Activated naive CD4-positive, alpha-beta T cell treated with anti-CD3 and anti-CD28 coated beads for 36 hours (primary cell): ENCODE data around the gene NAT9. TPM values are rescaled to one million over a fixed set of nuclear protein-coding genes. Genes with fewer than 3 reads are reported as not detected.

Experiments
- CTCF ChIA-PET: fragments of 350-600 bp; sonication (Branson Sonifier 250); formaldehyde crosslinking; loops from one replicate; lab custom pipeline; 2021; ENCODE audit warnings: antibody characterized with exemption; lab: Charles Lee
- DNase-seq: peaks from one replicate; pipeline ENCODE4 v3.0.0-alpha.2; 2020
- H3K27ac Mint-ChIP-seq: one replicate; pipeline ENCODE4 v1.8.0; 2021; ENCODE audit warnings: mild to moderate bottlenecking, mixed read lengths
- H3K27me3 Mint-ChIP-seq: one replicate; pipeline ENCODE4 v1.8.0; 2021; ENCODE audit warnings: low read depth, mixed read lengths
- H3K36me3 Mint-ChIP-seq: one replicate; pipeline ENCODE4 v1.8.0; 2021; ENCODE audit warnings: low read depth, mixed read lengths
- H3K4me1 Mint-ChIP-seq: one replicate; pipeline ENCODE4 v1.8.0; 2021; ENCODE audit warnings: low read depth, mixed read lengths
- H3K4me3 Mint-ChIP-seq: one replicate; pipeline ENCODE4 v1.8.0; 2021; ENCODE audit warnings: mild to moderate bottlenecking, moderate library complexity, mixed read lengths
- H3K9me3 Mint-ChIP-seq: one replicate; pipeline ENCODE4 v1.8.0; 2021; ENCODE audit warnings: mixed read lengths
- intact Hi-C: fragments of 100-400 bp; cut with micrococcal nuclease; formaldehyde crosslinking; loops from one replicate; pipeline ENCODE4 v1.15.1; 2023
- total RNA-seq, 2 experiments: library from RNA; stranded (reverse); gene quantifications; one replicate each; pipeline ENCODE4 v1.2.3, GENCODE V29; 2021

NAT9 gene
- total RNA-seq, 2 experiments from 2014 or later: 42.1 to 43.9 TPM

- intact Hi-C loops: loop anchor here (10.0 kb wide), 1 partner anchor 458 kb away; the partner anchor contains the start of gene NUP85
- no peak overlapping the region for H3K4me3 Mint-ChIP-seq
- no peak for DNase-seq
- H3K27ac Mint-ChIP-seq: no peak overlapping the region
- H3K27me3 Mint-ChIP-seq: no peaks in the 10 kb centered on the region
- H3K4me1 Mint-ChIP-seq: peaks cover 55% of the 10 kb centered on the region
- H3K36me3 Mint-ChIP-seq: peaks cover 10% of the 10 kb centered on the region
- H3K9me3 Mint-ChIP-seq: no peaks in the 10 kb centered on the region
- CTCF ChIA-PET: interaction anchor here (1.7 to 4.3 kb wide), 12 partner anchors 9 to 215 kb away, joined by 6 to 59 read pairs (median 26); partner anchors contain the start of genes NAT9 and RAB37
Measured at GRCh38 chr17:74746376-74746775, 29.8 kb downstream of the NAT9 start.

GRCh38 chr17:74745548-74746177, 30.5 kb downstream of the NAT9 start:
- Mint-ChIP-seq H3K27me3 (no peaks in the 10 kb centered on the region), H3K9me3 (no peaks in the 10 kb centered on the region), H3K4me1 (peaks cover 57% of the 10 kb centered on the region), H3K27ac (no peak overlapping the region), H3K4me3 (no peak overlapping the region), H3K36me3 (peaks cover 8% of the 10 kb centered on the region)
- intact Hi-C loops: loop anchor here (2.0 to 10.0 kb wide), 3 partner anchors 13 to 459 kb away; partner anchors contain the start of gene NUP85
- CTCF ChIA-PET: interaction anchor here (0.6 to 4.3 kb wide), 17 partner anchors 9 to 339 kb away, joined by 3 to 59 read pairs (median 20); partner anchors contain the start of genes NAT9 and RAB37
- no peak for DNase-seq

DNA sequence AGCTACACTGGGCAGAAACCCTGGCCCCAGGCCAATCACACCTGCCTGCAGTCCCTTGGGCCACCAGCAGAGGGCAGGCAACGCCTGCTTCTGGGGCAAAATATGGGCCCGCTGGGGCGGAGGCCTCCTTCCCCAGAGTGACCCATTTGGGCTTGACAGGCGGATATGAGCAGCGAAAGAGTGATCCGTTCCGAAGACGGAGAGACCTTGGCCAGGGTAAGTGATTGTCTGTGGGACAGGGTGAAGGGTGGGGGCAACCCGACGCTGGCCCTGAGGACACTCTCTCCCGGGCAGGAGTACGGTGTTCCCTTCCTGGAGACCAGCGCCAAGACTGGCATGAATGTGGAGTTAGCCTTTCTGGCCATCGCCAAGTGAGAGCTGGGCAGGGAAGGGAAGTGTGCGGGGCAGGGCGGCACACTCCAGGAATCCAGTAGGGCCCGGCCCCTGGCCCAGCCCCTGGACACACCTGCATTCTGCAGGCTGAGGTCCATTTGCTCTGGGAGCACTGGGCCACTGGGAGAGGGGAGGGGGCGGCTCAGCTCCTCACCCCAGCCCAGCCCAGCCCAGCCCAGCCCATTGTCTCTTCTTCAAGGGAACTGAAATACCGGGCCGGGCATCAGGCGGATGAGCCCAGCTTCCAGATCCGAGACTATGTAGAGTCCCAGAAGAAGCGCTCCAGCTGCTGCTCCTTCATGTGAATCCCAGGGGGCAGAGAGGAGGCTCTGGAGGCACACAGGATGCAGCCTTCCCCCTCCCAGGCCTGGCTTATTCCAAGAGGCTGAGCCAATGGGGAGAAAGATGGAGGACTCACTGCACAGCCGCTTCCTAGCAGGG, 31.2 kb downstream of the NAT9 start:
- Mint-ChIP-seq H3K4me1 (peaks cover 64% of the 10 kb centered on the region), H3K9me3 (no peaks in the 10 kb centered on the region), H3K27ac (no peak overlapping the region), H3K4me3 (no peak overlapping the region), H3K27me3 (no peaks in the 10 kb centered on the region), H3K36me3 (peaks cover 5% of the 10 kb centered on the region)
- intact Hi-C loops: loop anchor here (1.0 to 10.0 kb wide), 7 partner anchors 14 to 460 kb away; partner anchors contain the start of gene NUP85
- CTCF ChIA-PET: interaction anchor here (0.6 to 4.3 kb wide), 20 partner anchors 8 to 338 kb away, joined by 3 to 59 read pairs (median 15); partner anchors contain the start of genes NAT9 and RAB37
- DNase-seq: peak; percentile 88

DNA sequence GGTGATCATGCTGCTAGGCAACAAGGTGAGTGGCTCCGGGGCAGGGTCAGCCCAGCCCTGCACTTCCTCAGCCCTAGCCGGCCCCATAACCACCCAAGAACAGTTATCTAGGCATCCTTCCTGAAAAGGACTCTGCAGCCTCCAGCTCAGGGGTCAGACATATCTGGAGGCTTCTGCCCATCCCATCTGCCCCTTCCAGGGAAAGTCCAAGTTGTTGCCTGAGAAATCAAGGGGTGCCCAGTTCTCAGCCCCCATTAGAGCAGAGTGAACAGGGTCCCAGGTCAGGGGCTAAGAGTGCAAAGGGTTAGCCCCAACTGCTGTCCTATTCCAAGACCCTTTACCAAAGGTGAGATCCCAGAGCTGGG, 31.8 kb downstream of the NAT9 start:
- H3K27ac Mint-ChIP-seq: no peak overlapping the region
- CTCF ChIA-PET: interaction anchor here (0.8 to 4.3 kb wide), 12 partner anchors 11 to 217 kb away, joined by 3 to 59 read pairs (median 19); partner anchors contain the start of gene NAT9
- H3K36me3 Mint-ChIP-seq: no peaks in the 10 kb centered on the region
- no peak overlapping the region for H3K4me3 Mint-ChIP-seq
- no peaks in the 10 kb centered on the region for H3K9me3 Mint-ChIP-seq
- intact Hi-C loops: loop anchor here (1.0 to 10.0 kb wide), 7 partner anchors 14 to 460 kb away; partner anchors contain the start of gene NUP85
- peaks cover 67% of the 10 kb centered on the region for H3K4me1 Mint-ChIP-seq
- DNase-seq: no peak
- H3K27me3 Mint-ChIP-seq: no peaks in the 10 kb centered on the region

GRCh38 chr17:74743755-74744154, 32.4 kb downstream of the NAT9 start:
- intact Hi-C loops: loop anchor here (1.0 to 10.0 kb wide), 7 partner anchors 15 to 461 kb away; partner anchors contain the start of gene NUP85
- H3K27ac Mint-ChIP-seq: peak overlapping the region; percentile 83

DNA sequence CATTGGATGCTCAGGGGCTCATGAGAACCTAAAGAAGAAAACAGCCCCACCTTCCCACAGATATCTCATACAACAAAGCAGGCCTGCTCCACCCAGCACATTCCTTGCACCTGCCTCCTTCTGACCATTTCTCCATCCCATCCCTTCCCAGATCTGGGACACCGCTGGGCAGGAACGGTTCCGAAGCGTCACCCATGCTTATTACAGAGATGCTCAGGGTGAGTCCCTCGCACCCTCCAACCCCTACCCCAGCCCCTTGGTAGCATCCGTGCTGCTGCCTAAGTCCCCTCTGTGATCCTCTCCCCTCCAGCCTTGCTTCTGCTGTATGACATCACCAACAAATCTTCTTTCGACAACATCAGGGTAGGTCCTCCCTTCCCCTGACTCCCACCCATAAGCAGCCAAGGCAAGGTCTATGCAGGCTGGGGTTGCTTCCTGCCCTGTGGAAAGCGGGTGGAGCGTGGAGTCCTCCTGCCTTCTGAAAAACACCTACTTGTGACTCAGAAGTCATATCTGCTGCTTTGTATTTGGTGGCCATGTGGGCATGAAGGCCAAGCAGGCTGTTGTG, 33.1 kb downstream of the NAT9 start:
- Mint-ChIP-seq H3K36me3 (no peaks in the 10 kb centered on the region), H3K4me1 (peaks cover 79% of the 10 kb centered on the region), H3K9me3 (no peaks in the 10 kb centered on the region), H3K27ac (peak overlapping the region; percentile 83), H3K4me3 (no peak overlapping the region), H3K27me3 (no peaks in the 10 kb centered on the region)
- CTCF ChIA-PET: interaction anchor here (0.7 to 2.9 kb wide), 11 partner anchors 8 to 374 kb away, joined by 3 to 19 read pairs (median 3); no protein-coding TSS in a partner anchor
- intact Hi-C loops: loop anchor here (1.0 to 10.0 kb wide), 2 partner anchors 7 to 462 kb away; partner anchors contain the start of gene NUP85
- no peak for DNase-seq

More at GRCh38 chr17:74743755-74744154, 32.4 kb downstream of the NAT9 start:
- H3K4me1 Mint-ChIP-seq: peaks cover 73% of the 10 kb centered on the region
- H3K36me3 Mint-ChIP-seq: no peaks in the 10 kb centered on the region
- no peaks in the 10 kb centered on the region for H3K9me3 Mint-ChIP-seq
- no peak for DNase-seq
- no peak overlapping the region for H3K4me3 Mint-ChIP-seq
- no peaks in the 10 kb centered on the region for H3K27me3 Mint-ChIP-seq
- CTCF ChIA-PET: interaction anchor here (0.8 to 4.3 kb wide), 11 partner anchors 11 to 132 kb away, joined by 3 to 59 read pairs (median 20); partner anchors contain the start of gene NAT9

GRCh38 chr17:74742153-74742515, 34.0 kb downstream of the NAT9 start:
- DNase-seq: peak; percentile 83
- no peaks in the 10 kb centered on the region for H3K9me3 Mint-ChIP-seq
- H3K4me3 Mint-ChIP-seq: no peak overlapping the region
- H3K4me1 Mint-ChIP-seq: peaks cover 77% of the 10 kb centered on the region
- H3K27ac Mint-ChIP-seq: peak overlapping the region; percentile 83
- intact Hi-C loops: loop anchor here (1.0 to 10.0 kb wide), 2 partner anchors 8 to 463 kb away; partner anchors contain the start of gene NUP85
- CTCF ChIA-PET: interaction anchor here (0.7 to 2.9 kb wide), 16 partner anchors 13 to 373 kb away, joined by 3 to 19 read pairs (median 4); no protein-coding TSS in a partner anchor
- H3K36me3 Mint-ChIP-seq: no peaks in the 10 kb centered on the region
- no peaks in the 10 kb centered on the region for H3K27me3 Mint-ChIP-seq

DNA sequence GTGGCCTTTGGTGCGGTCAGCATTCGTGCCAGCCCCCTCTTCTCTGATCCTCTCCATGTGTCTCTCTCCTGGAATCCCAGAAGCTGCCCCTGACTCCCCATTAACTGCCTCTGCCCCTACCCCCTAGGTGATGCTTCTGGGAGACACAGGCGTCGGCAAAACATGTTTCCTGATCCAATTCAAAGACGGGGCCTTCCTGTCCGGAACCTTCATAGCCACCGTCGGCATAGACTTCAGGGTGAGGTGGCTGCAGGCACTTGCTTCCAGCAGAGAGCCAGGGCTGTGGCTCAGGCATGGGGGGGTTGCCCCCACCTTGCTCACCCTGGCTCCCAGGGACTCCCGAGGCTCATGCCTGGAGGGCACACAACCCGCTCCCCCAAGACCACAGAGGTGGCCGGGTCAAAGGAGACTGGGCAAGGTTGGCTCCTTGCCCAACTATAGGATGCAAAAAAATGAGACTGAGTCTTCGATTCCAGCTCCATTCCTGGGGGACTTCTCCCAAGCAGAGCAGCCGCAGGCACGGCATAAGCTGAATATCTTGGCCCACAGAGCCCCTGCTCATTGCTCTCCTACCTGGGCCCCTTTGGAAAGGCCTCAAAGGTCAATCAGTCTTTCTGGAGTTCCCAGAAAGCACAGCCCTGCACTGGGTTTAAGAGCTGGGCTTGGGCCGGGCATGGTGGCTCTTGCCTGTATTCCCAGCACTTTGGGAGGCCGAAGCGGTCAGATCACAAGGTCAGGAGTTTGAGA, 35.3 kb downstream of the NAT9 start:
- Mint-ChIP-seq H3K27me3 (no peaks in the 10 kb centered on the region), H3K4me1 (peaks cover 75% of the 10 kb centered on the region), H3K27ac (peak overlapping the region; percentile 83), H3K4me3 (no peak overlapping the region), H3K9me3 (no peaks in the 10 kb centered on the region), H3K36me3 (no peaks in the 10 kb centered on the region)
- intact Hi-C loops: loop anchor here (10.0 kb wide), 1 partner anchor 464 kb away; the partner anchor contains the start of gene NUP85
- CTCF ChIA-PET: interaction anchor here (0.7 to 2.9 kb wide), 11 partner anchors 19 to 373 kb away, joined by 3 to 19 read pairs (median 4); partner anchors contain the start of gene GPR142
- no peak for DNase-seq

GRCh38 chr17:74740173-74740572, 36.0 kb downstream of the NAT9 start:
- CTCF ChIA-PET: interaction anchor here (1.7 to 5.1 kb wide), 4 partner anchors 42 to 122 kb away, joined by 3 to 102 read pairs (median 10); no protein-coding TSS in a partner anchor
- Mint-ChIP-seq H3K27ac (peak overlapping the region; percentile 41), H3K36me3 (no peaks in the 10 kb centered on the region), H3K27me3 (no peaks in the 10 kb centered on the region), H3K9me3 (no peaks in the 10 kb centered on the region), H3K4me3 (no peak overlapping the region), H3K4me1 (peaks cover 75% of the 10 kb centered on the region)
- DNase-seq: no peak
- intact Hi-C loops: loop anchor here (10.0 kb wide), 1 partner anchor 465 kb away; the partner anchor contains the start of gene NUP85

- no peak for DNase-seq
- Mint-ChIP-seq H3K27me3 (no peaks in the 10 kb centered on the region), H3K4me3 (no peak overlapping the region), H3K9me3 (no peaks in the 10 kb centered on the region), H3K4me1 (peaks cover 68% of the 10 kb centered on the region), H3K36me3 (no peaks in the 10 kb centered on the region), H3K27ac (peak overlapping the region; percentile 50)
- CTCF ChIA-PET: interaction anchor here (1.4 to 5.1 kb wide), 6 partner anchors 10 to 126 kb away, joined by 3 to 102 read pairs (median 12); no protein-coding TSS in a partner anchor
- intact Hi-C loops: loop anchor here (5.0 kb wide), 2 partner anchors 67 to 172 kb away; partner anchors contain the start of gene CD300H
Measured at GRCh38 chr17:74739227-74739831, 36.8 kb downstream of the NAT9 start.
